Brain microvascular endothelial cell (primary cell): ENCODE results near the gene TBC1D17.

Source experiments
- DNase-seq: peaks from one replicate; pipeline ENCODE4 v3.0.0-alpha.2; 2020
- H3K27ac ChIP-seq: fragments of 250-450 bp; sonication (Bioruptor Pico); 2 replicates; pipeline ENCODE4 v1.5.1; 2020; ENCODE audit warnings: mild to moderate bottlenecking, moderate library complexity
- H3K27me3 ChIP-seq: fragments of 250-450 bp; sonication (Bioruptor Pico); replicated peaks from 2 replicates; pipeline ENCODE4 v1.5.1; 2020; ENCODE audit warnings: mild to moderate bottlenecking
- H3K36me3 ChIP-seq: fragments of 250-450 bp; sonication (Bioruptor Pico); replicated peaks from 2 replicates; pipeline ENCODE4 v1.5.1; 2020; ENCODE audit warnings: mild to moderate bottlenecking
- H3K4me3 ChIP-seq: 2 replicates; pipeline ENCODE4 v1.5.1; 2011; ENCODE audit warnings: low read depth, mild to moderate bottlenecking, control low read depth, low read length, moderate library complexity
- in situ Hi-C: cut with HindIII; loops from 2 replicates; pipeline ENCODE4 v1.10.0; 2017; ENCODE audit warnings: low sequenced_read_pairs, low pct_ligation_motif_present
- TF ChIP-seq, protein P1 (sequence below): IDR thresholded peaks from 2 replicates; pipeline ENCODE4 v1.5.1; 2011; ENCODE audit warnings: low read depth, mild to moderate bottlenecking, moderate library complexity, low read length, control low read depth, inconsistent platforms; ENCODE audit errors: missing control alignments

Gene TBC1D17

GRCh38 chr19:49936549-49936948 is 59.0 kb downstream of the TBC1D17 start:
- Histone ChIP-seq H3K4me3 (no peak overlapping the region), H3K27me3 (no peaks in the 10 kb centered on the region), H3K27ac (no peak overlapping the region), H3K36me3 (peaks cover 12% of the 10 kb centered on the region)
- in situ Hi-C loops, result no loop called here
- TF ChIP-seq, protein P1, sequence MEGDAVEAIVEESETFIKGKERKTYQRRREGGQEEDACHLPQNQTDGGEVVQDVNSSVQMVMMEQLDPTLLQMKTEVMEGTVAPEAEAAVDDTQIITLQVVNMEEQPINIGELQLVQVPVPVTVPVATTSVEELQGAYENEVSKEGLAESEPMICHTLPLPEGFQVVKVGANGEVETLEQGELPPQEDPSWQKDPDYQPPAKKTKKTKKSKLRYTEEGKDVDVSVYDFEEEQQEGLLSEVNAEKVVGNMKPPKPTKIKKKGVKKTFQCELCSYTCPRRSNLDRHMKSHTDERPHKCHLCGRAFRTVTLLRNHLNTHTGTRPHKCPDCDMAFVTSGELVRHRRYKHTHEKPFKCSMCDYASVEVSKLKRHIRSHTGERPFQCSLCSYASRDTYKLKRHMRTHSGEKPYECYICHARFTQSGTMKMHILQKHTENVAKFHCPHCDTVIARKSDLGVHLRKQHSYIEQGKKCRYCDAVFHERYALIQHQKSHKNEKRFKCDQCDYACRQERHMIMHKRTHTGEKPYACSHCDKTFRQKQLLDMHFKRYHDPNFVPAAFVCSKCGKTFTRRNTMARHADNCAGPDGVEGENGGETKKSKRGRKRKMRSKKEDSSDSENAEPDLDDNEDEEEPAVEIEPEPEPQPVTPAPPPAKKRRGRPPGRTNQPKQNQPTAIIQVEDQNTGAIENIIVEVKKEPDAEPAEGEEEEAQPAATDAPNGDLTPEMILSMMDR, result no peak
- DNase-seq, result no peak

GRCh38 chr19:49937750-49938381 is 60.4 kb downstream of the TBC1D17 start:
- Histone ChIP-seq H3K27me3 (no peaks in the 10 kb centered on the region), H3K4me3 (peak overlapping the region; percentile 27), H3K36me3 (peaks cover 3% of the 10 kb centered on the region), H3K27ac (no peak overlapping the region)
- in situ Hi-C loops, result no loop called here
- peak; percentile 59 for DNase-seq
- TF ChIP-seq, protein P1, result peak; percentile 99
